ENCODE measurements around the gene ZXDC. TPM values are rescaled to one million over a fixed set of nuclear protein-coding genes. Genes with fewer than 3 reads are reported as not detected.

Gene ZXDC
- total and polyA plus RNA-seq, 9 of the 15 experiments (the other 6 are each of a cell fraction or from before 2014, with no cell fraction given): 0.59 to 13.4 (median 7.3) TPM

GRCh38 chr3:126438746-126439145 is 36.9 kb downstream of the ZXDC start:
- no TSS peak for BruUV-seq (replicated peaks)
- peaks cover 7% of the 10 kb centered on the region; the same call in 1 of the 3 replicates for H3K36me3 ChIP-seq (ENCODE audit: control insufficient read depth, insufficient read depth, low read length)
- 95% methylated on average over 8 of the region's 10 CpGs for WGBS (ENCODE audit: insufficient coverage, low coverage, missing lambda C conversion rate)
- POLR2A ChIA-PET: interaction anchor here (0.6 to 0.8 kb wide), 2 partner anchors 33 to 305 kb away, joined by 3 read pairs; no protein-coding TSS in a partner anchor
- no peaks in the 10 kb centered on the region for H3K27me3 ChIP-seq (ENCODE audit: control insufficient read depth in 2 of 2, insufficient read depth in 2 of 2, low read length in 2 of 2)
- no peak for ATAC-seq
- no peak overlapping the region for H3K9ac ChIP-seq (ENCODE audit: insufficient read depth in 1 of 2, low read depth in 2 of 2, low read length in 2 of 2)
- TF ChIP-seq KAT8 (IDR thresholded peaks at IDR 0.05; ENCODE audit: low read depth) (no peak), ZNF655 (CRISPR knock-in tag; IDR thresholded peaks at IDR 0.05) (no peak), ZKSCAN8 (CRISPR knock-in tag; IDR thresholded peaks at IDR 0.05) (no peak), ATF7 (IDR thresholded peaks at IDR 0.05) (no peak), NR4A1 (CRISPR knock-in tag; IDR thresholded peaks at IDR 0.05) (no peak), NR4A1 (tag; IDR thresholded peaks at IDR 0.05) (no peak), HIVEP1 (CRISPR knock-in tag; IDR thresholded peaks at IDR 0.05) (no peak), TAL1 (IDR thresholded peaks at IDR 0.05) (no peak), POLR2H (tag; IDR thresholded peaks at IDR 0.05; ENCODE audit: low read depth) (no peak), MYBL2 (IDR thresholded peaks at IDR 0.05; ENCODE audit: low read depth) (no peak), MYBL2 (CRISPR knock-in tag; IDR thresholded peaks at IDR 0.05; ENCODE audit: borderline replicate concordance) (no peak), NUFIP1 (IDR thresholded peaks at IDR 0.05; ENCODE audit: partially characterized antibody) (no peak)
- CTCF ChIA-PET (ENCODE audit: low intra/inter-chr PET ratio): no interaction called here
- in situ Hi-C loops (cut with MboI): no loop called here
- no peaks in the 10 kb centered on the region for H3K79me2 ChIP-seq (ENCODE audit: control insufficient read depth, insufficient read depth, low read length)
- DNase-seq (ENCODE audit: extremely low read depth in 1 of 4, low spot score in 3 of 4): no peak
- no peaks in the 10 kb centered on the region for H4K20me1 ChIP-seq (replicated peaks; ENCODE audit: control insufficient read depth, insufficient read depth, low read length)
- H2AFZ ChIP-seq (ENCODE audit: low read depth, low read length): no peak overlapping the region
- H3K4me3 ChIP-seq: no peak overlapping the region
- H3K27ac ChIP-seq (ENCODE audit: extremely low read depth, low read depth, low read length): no peak overlapping the region
- no peak for FAIRE-seq
- H3K9me3 ChIP-seq (replicated peaks; ENCODE audit: control insufficient read depth, insufficient read depth, low read depth, low read length): no peaks in the 10 kb centered on the region
- H3K4me2 ChIP-seq (ENCODE audit: insufficient read depth, low read length): no peak overlapping the region
- H3K4me1 ChIP-seq (replicated peaks in 1 of 2; ENCODE audit: control insufficient read depth in 2 of 2, insufficient read depth in 2 of 2, low read length in 2 of 2): no peaks in the 10 kb centered on the region
- no peaks in the 10 kb centered on the region for H3K9me1 ChIP-seq (ENCODE audit: control insufficient read depth, insufficient read depth, low read length)
- intact Hi-C loops (cut with micrococcal nuclease): no loop called here
